HEK293 (cell line): ENCODE results near the gene SETD9.
A peak's percentile ranks its signal among the peaks of the same experiment; 100 is the strongest.

Experiments
- CTCF ChIA-PET: fragments of 350-600 bp; formaldehyde crosslinking; extraction: SDS; loops from one replicate; lab custom pipeline; 2021; ENCODE audit warnings: antibody characterized with exemption; lab: Yijun Ruan, JAX
- POLR2A ChIA-PET: fragments of 300-600 bp; formaldehyde crosslinking; extraction: SDS; loops from one replicate; lab custom pipeline; 2020; ENCODE audit warnings: antibody characterized with exemption, inconsistent platforms; lab: Yijun Ruan, JAX
- H3K27ac ChIP-seq: fragments of 200-500 bp; sonication (Bioruptor generic); 2 replicates; pipeline ENCODE4 v1.5.1; 2014; ENCODE audit warnings: low read depth, low read length, control low read depth, inconsistent platforms; ENCODE audit errors: extremely low read depth
- H3K36me3 ChIP-seq, 2 experiments: fragments of 200-500 bp in 1 of 2; sonication (Bioruptor generic) in 1 of 2; 1 replicate in 1 of 2; 2 replicates in 1 of 2; pipeline ENCODE4 v1.5.1; 2014 to 2017; ENCODE audit warnings: inconsistent platforms in 2 of 2, low read length in 2 of 2; ENCODE audit not compliant: control insufficient read depth in 2 of 2, insufficient read depth in 1 of 2
- H3K4me1 ChIP-seq: fragments of 200-500 bp; sonication (Bioruptor generic); 2 replicates; pipeline ENCODE4 v1.5.1; 2014; ENCODE audit warnings: mild to moderate bottlenecking, low read length, inconsistent platforms; ENCODE audit not compliant: control insufficient read depth, insufficient read depth
- H3K4me3 ChIP-seq: 2 replicates; pipeline ENCODE4 v1.5.1; 2011; ENCODE audit warnings: low read depth, mild to moderate bottlenecking, control low read depth, low read length, moderate library complexity
- H3K9me3 ChIP-seq: fragments of 200-500 bp; sonication (Bioruptor generic); 2 replicates; pipeline ENCODE4 v1.5.1; 2014; ENCODE audit warnings: low read depth, low read length, inconsistent platforms; ENCODE audit not compliant: control insufficient read depth, insufficient read depth
- EGR2 ChIP-seq: fragments of 450-650 bp; formaldehyde crosslinking; IDR thresholded peaks from 2 replicates; pipeline ENCODE4 v1.5.1; 2016; ENCODE audit warnings: low read depth, missing biosample characterization, missing genetic modification characterization
- GLI4 ChIP-seq: fragments of 450-650 bp; formaldehyde crosslinking; IDR thresholded peaks from 2 replicates; pipeline ENCODE4 v1.5.1; 2016; ENCODE audit warnings: missing biosample characterization, missing genetic modification characterization
- HOXC10 ChIP-seq: sonication (generic); formaldehyde crosslinking; IDR thresholded peaks from 2 replicates; pipeline ENCODE4 v1.8.1; 2023; ENCODE audit warnings: mild to moderate bottlenecking, missing genetic modification reagents
- SP3 ChIP-seq: fragments of 450-650 bp; formaldehyde crosslinking; IDR thresholded peaks from 2 replicates; pipeline ENCODE4 v1.5.1; 2016; ENCODE audit warnings: missing biosample characterization, missing genetic modification characterization
- ZBTB7A ChIP-seq: fragments of 450-650 bp; formaldehyde crosslinking; IDR thresholded peaks from 2 replicates; pipeline ENCODE4 v1.5.1; 2016; ENCODE audit warnings: low read depth, missing biosample characterization, missing genetic modification characterization
- ZFHX2 ChIP-seq: fragments of 450-650 bp; formaldehyde crosslinking; conservative IDR thresholded peaks from 2 replicates; pipeline ENCODE4 v1.5.1; 2016; ENCODE audit warnings: missing biosample characterization, missing genetic modification characterization
- ZNF174 ChIP-seq: fragments of 450-650 bp; formaldehyde crosslinking; IDR thresholded peaks from 2 replicates; pipeline ENCODE4 v1.5.0; 2017; ENCODE audit warnings: missing biosample characterization, mild to moderate bottlenecking, missing genetic modification characterization
- ZNF175 ChIP-seq: fragments of 450-650 bp; formaldehyde crosslinking; IDR thresholded peaks from 2 replicates; pipeline ENCODE4 v1.5.1; 2016; ENCODE audit warnings: missing biosample characterization, missing genetic modification characterization
- ZNF23 ChIP-seq: fragments of 450-650 bp; formaldehyde crosslinking; IDR thresholded peaks from 2 replicates; pipeline ENCODE4 v1.5.1; 2016; ENCODE audit warnings: missing biosample characterization, missing genetic modification characterization, borderline replicate concordance
- ZNF274 ChIP-seq, 2 experiments: fragments of 200-500 bp in 1 of 2; fragments of 450-650 bp in 1 of 2; sonication (Bioruptor generic) in 1 of 2; formaldehyde crosslinking in 1 of 2; IDR thresholded peaks; 2 replicates each; pipeline versions ENCODE4 v1.5.1 to v1.6.1; 2014 to 2016; ENCODE audit warnings: borderline replicate concordance in 1 of 2, inconsistent platforms in 1 of 2, low read length in 1 of 2, missing biosample characterization in 1 of 2, missing genetic modification characterization in 1 of 2
- ZNF501 ChIP-seq: fragments of 450-650 bp; formaldehyde crosslinking; IDR thresholded peaks from 2 replicates; pipeline ENCODE4 v1.5.1; 2016; ENCODE audit warnings: missing biosample characterization, missing genetic modification characterization
- ZNF560 ChIP-seq: fragments of 450-650 bp; formaldehyde crosslinking; IDR thresholded peaks from 2 replicates; pipeline ENCODE4 v1.5.1; 2017; ENCODE audit warnings: missing biosample characterization, missing genetic modification characterization, borderline replicate concordance
- ZNF664 ChIP-seq: fragments of 450-650 bp; formaldehyde crosslinking; IDR thresholded peaks from 2 replicates; pipeline ENCODE4 v1.5.1; 2016; ENCODE audit warnings: missing biosample characterization, missing genetic modification characterization
- ZNF777 ChIP-seq: fragments of 450-650 bp; formaldehyde crosslinking; IDR thresholded peaks from 2 replicates; pipeline ENCODE4 v1.5.1; 2017; ENCODE audit warnings: missing biosample characterization, missing genetic modification characterization, borderline replicate concordance
- TF ChIP-seq, protein P1 (sequence below): fragments of 450-650 bp; formaldehyde crosslinking; optimal IDR thresholded peaks from 2 replicates; pipeline ENCODE3; 2016; ENCODE audit warnings: missing biosample characterization, mild to moderate bottlenecking, missing genetic modification characterization
- TF ChIP-seq, protein P2 (sequence below): fragments of 450-650 bp; formaldehyde crosslinking; conservative IDR thresholded peaks from 2 replicates; pipeline ENCODE4 v1.5.1; 2016; ENCODE audit warnings: low read depth, missing biosample characterization, missing genetic modification characterization
- TF ChIP-seq, protein P3 (sequence below): fragments of 450-650 bp; formaldehyde crosslinking; IDR thresholded peaks from 2 replicates; pipeline ENCODE4 v1.5.0; 2017; ENCODE audit warnings: missing biosample characterization, missing genetic modification characterization, borderline replicate concordance
- TF ChIP-seq, protein P4 (sequence below): fragments of 450-650 bp; formaldehyde crosslinking; IDR thresholded peaks from 2 replicates; pipeline ENCODE4 v1.5.1; 2016; ENCODE audit warnings: missing biosample characterization, missing genetic modification characterization
- TF ChIP-seq, protein P5 (sequence below): fragments of 450-650 bp; formaldehyde crosslinking; IDR thresholded peaks from 2 replicates; pipeline ENCODE4 v1.5.1; 2016; ENCODE audit warnings: missing biosample characterization, missing genetic modification characterization

The SETD9 gene

DNA sequence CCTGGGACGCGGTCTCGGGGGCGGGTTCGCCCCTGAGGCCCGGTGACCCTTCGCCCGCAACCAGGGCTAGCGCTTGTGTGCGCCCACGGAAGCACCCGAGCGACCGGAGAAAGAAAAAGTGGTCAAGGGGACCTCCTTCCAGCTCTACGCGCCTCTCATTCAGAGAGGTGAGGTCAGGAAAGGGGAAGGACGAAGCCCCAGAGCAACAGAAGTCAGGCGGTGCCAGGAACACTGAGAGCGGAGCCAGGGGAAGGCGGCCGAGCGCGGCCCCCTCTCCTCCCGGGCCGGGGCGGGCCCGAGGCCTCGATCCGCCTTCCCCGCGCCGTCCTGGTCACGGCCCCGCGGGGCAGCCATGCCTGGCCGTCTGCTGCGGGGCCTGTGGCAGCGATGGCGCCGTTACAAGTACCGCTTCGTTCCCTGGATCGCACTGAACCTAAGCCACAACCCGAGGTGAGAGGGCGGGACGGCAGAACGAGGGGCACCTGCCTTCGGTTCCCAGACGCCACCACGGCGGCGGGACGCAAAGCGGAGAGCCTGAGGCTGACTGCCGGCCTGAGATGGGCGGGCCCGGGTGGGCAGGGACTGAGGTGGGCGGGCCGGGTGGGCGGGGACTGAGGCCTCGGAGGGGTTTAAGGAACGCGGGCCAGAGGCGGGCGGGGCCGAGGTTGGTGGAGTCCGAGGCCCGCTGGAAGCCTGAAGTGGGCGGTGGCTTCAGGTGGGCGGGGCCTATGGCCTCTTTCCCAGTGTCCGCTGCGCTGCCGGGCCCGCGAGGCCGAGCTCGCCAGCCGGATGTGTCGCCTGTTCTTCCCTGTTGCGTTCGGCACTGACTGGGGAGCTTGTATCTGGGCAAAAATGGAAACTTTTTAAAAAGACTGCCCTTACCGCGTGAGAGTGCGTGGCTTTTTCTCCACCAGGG, at the start of gene SETD9 (continued):
- TF ChIP-seq SP3 (peak; percentile 84), EGR2 (tag by site-specific recombination) (peak; percentile 34; the same call in 1 of the 2 replicates), GLI4 (tag by site-specific recombination) (0 out of 2 replicates have a peak, but pooled peaks have one; percentile 48), HOXC10 (CRISPR knock-in tag) (0 out of 2 replicates have a peak, but pooled peaks have one; percentile 87), ZNF501 (tag by site-specific recombination) (0 out of 2 replicates have a peak, but pooled peaks have one; percentile 74), ZFHX2 (tag by site-specific recombination) (peak; percentile 52), ZNF777 (tag by site-specific recombination) (peak; percentile 74; the same call in 1 of the 2 replicates)
- TF ChIP-seq, protein P1, sequence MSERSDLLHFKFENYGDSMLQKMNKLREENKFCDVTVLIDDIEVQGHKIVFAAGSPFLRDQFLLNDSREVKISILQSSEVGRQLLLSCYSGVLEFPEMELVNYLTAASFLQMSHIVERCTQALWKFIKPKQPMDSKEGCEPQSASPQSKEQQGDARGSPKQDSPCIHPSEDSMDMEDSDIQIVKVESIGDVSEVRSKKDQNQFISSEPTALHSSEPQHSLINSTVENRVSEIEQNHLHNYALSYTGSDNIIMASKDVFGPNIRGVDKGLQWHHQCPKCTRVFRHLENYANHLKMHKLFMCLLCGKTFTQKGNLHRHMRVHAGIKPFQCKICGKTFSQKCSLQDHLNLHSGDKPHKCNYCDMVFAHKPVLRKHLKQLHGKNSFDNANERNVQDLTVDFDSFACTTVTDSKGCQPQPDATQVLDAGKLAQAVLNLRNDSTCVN (tag by site-specific recombination) = peak; percentile 86
- TF ChIP-seq, protein P2, sequence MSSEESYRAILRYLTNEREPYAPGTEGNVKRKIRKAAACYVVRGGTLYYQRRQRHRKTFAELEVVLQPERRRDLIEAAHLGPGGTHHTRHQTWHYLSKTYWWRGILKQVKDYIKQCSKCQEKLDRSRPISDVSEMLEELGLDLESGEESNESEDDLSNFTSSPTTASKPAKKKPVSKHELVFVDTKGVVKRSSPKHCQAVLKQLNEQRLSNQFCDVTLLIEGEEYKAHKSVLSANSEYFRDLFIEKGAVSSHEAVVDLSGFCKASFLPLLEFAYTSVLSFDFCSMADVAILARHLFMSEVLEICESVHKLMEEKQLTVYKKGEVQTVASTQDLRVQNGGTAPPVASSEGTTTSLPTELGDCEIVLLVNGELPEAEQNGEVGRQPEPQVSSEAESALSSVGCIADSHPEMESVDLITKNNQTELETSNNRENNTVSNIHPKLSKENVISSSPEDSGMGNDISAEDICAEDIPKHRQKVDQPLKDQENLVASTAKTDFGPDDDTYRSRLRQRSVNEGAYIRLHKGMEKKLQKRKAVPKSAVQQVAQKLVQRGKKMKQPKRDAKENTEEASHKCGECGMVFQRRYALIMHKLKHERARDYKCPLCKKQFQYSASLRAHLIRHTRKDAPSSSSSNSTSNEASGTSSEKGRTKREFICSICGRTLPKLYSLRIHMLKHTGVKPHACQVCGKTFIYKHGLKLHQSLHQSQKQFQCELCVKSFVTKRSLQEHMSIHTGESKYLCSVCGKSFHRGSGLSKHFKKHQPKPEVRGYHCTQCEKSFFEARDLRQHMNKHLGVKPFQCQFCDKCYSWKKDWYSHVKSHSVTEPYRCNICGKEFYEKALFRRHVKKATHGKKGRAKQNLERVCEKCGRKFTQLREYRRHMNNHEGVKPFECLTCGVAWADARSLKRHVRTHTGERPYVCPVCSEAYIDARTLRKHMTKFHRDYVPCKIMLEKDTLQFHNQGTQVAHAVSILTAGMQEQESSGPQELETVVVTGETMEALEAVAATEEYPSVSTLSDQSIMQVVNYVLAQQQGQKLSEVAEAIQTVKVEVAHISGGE (tag by site-specific recombination) = peak; percentile 58

DNA sequence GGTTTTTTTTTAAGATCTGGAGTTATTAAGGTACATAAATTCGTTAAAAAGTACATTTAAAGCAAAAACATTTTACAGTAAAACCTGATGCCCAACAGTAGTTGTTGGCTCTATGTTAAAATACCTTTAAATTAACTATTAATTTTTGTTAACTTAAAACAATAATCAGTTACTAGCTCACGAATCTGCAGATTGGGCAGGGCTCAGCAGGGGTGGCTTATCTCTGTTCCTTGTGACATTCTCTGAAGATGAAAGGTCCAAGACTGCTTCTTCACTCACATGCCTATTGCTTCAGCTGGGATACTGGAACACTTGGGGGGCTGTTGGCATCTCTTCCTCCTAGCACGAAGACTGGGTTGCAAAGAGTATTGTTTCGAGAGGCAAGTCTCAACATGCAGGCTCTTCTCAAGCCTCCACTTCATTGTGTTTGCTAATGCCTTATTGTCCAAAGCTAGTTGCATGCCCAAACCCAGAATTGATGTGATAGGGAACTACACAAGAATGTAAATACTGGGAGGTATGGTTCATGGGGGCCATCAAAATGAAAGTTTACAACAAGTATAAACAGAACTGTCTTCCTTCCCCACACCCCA, 47.4 kb upstream of the SETD9 start:
- Histone ChIP-seq H3K4me3 (no peak overlapping the region), H3K27ac (no peak overlapping the region), H3K36me3 (peaks cover 19 to 40% of the 10 kb centered on the region in 2 experiments), H3K4me1 (no peaks in the 10 kb centered on the region)
- CTCF ChIA-PET = interaction anchor here (0.6 to 1.1 kb wide), 2 partner anchors 23 to 459 kb away, joined by 3 to 4 read pairs; no protein-coding TSS in a partner anchor
- peak; percentile 76; the same call in 1 of the 2 replicates for TF ChIP-seq ZNF664 (tag by site-specific recombination)
- no peak for TF ChIP-seq ZNF174
- TF ChIP-seq, all 188 proteins: peak for 1
- no peaks in the 10 kb centered on the region for H3K9me3 ChIP-seq
- POLR2A ChIA-PET = no interaction called here

DNA sequence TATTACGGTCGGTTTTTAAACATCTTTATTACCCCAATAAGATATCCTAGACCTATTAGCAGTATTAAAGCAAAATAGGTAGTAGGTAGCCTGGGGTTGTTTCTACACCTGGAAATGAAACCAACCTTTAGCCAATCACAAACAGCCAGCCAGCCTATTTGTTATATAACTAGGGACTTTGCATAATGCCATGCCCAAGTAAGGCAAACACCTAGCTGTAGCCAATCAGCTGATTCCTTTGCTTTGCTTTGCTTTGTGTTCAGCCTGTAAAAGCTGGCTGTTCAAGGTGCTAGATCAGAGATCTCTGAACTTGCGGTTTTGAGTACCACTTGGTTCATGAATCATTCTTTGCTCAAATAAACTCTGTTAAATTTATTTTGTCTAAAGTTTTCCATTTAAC, 46.5 kb upstream of the SETD9 start:
- peaks cover 20 to 40% of the 10 kb centered on the region in 2 experiments for H3K36me3 ChIP-seq

More for the DNA sequence above, 46.5 kb upstream of the SETD9 start:
- CTCF ChIA-PET = interaction anchor here (0.7 kb wide), 1 partner anchor 885 kb away, joined by 3 read pairs; no protein-coding TSS in a partner anchor
- Histone ChIP-seq H3K4me3 (no peak overlapping the region), H3K27ac (no peak overlapping the region), H3K9me3 (no peaks in the 10 kb centered on the region), H3K4me1 (no peaks in the 10 kb centered on the region)
- POLR2A ChIA-PET = no interaction called here
- TF ChIP-seq ZBTB7A (tag by site-specific recombination) = no peak
- TF ChIP-seq EGR2 (tag by site-specific recombination) = no peak
- TF ChIP-seq, protein P3, sequence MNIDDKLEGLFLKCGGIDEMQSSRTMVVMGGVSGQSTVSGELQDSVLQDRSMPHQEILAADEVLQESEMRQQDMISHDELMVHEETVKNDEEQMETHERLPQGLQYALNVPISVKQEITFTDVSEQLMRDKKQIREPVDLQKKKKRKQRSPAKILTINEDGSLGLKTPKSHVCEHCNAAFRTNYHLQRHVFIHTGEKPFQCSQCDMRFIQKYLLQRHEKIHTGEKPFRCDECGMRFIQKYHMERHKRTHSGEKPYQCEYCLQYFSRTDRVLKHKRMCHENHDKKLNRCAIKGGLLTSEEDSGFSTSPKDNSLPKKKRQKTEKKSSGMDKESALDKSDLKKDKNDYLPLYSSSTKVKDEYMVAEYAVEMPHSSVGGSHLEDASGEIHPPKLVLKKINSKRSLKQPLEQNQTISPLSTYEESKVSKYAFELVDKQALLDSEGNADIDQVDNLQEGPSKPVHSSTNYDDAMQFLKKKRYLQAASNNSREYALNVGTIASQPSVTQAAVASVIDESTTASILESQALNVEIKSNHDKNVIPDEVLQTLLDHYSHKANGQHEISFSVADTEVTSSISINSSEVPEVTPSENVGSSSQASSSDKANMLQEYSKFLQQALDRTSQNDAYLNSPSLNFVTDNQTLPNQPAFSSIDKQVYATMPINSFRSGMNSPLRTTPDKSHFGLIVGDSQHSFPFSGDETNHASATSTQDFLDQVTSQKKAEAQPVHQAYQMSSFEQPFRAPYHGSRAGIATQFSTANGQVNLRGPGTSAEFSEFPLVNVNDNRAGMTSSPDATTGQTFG (tag by site-specific recombination) = no peak
- TF ChIP-seq, protein P4, sequence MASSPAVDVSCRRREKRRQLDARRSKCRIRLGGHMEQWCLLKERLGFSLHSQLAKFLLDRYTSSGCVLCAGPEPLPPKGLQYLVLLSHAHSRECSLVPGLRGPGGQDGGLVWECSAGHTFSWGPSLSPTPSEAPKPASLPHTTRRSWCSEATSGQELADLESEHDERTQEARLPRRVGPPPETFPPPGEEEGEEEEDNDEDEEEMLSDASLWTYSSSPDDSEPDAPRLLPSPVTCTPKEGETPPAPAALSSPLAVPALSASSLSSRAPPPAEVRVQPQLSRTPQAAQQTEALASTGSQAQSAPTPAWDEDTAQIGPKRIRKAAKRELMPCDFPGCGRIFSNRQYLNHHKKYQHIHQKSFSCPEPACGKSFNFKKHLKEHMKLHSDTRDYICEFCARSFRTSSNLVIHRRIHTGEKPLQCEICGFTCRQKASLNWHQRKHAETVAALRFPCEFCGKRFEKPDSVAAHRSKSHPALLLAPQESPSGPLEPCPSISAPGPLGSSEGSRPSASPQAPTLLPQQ (tag by site-specific recombination) = no peak
- no peak for TF ChIP-seq ZNF23
- no peak for TF ChIP-seq ZNF175 (tag by site-specific recombination)
- TF ChIP-seq ZNF274 (IDR thresholded peaks at IDR 0.05; ENCODE audit: low read length) = no peak
- no peak for TF ChIP-seq ZNF274 (tag by site-specific recombination; IDR thresholded peaks at IDR 0.05; ENCODE audit: borderline replicate concordance)
- TF ChIP-seq, protein P5, sequence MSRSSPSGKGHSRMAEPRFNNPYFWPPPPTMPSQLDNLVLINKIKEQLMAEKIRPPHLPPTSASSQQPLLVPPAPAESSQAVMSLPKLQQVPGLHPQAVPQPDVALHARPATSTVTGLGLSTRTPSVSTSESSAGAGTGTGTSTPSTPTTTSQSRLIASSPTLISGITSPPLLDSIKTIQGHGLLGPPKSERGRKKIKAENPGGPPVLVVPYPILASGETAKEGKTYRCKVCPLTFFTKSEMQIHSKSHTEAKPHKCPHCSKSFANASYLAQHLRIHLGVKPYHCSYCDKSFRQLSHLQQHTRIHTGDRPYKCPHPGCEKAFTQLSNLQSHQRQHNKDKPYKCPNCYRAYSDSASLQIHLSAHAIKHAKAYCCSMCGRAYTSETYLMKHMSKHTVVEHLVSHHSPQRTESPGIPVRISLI (tag by site-specific recombination) = no peak
- no peak for TF ChIP-seq ZNF560
